GM21367 (cell line): ENCODE measurements around the gene MRPL11.

ENCODE experiments used
- ATAC-seq: cut with Tn5 transposase; IDR thresholded peaks from one replicate; pipeline ENCODE4 v1.9.1; 2021; ENCODE audit not compliant: unreplicated experiment

MRPL11 gene

GRCh38 chr11:66407651-66408050, 31.0 kb downstream of the MRPL11 start:
- ATAC-seq, result no peak

DNA sequence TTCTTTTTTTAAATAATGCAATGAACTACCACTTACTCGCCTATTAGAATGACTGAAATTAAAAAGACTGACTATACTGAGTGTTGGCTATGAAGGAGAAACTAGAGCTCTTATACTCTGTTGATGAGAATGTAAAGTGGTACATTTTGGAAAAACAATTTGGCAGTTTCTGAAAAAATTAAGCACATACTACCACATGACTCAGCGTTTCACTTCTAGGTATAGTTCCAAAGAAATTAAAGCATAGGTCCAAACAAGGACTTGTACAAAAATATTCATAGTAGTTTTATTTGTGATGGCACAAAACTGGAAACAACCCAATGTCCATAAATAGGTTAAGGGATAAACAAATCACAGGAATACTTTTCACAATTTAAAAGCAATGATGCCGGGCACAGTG, 44.7 kb downstream of the MRPL11 start:
- ATAC-seq, result no peak

- no peak for ATAC-seq
These were observed 47.3 kb downstream of the MRPL11 start for GRCh38 chr11:66391322-66391721.

GRCh38 chr11:66388780-66389386, 49.8 kb downstream of the MRPL11 start:
- no peak for ATAC-seq

DNA sequence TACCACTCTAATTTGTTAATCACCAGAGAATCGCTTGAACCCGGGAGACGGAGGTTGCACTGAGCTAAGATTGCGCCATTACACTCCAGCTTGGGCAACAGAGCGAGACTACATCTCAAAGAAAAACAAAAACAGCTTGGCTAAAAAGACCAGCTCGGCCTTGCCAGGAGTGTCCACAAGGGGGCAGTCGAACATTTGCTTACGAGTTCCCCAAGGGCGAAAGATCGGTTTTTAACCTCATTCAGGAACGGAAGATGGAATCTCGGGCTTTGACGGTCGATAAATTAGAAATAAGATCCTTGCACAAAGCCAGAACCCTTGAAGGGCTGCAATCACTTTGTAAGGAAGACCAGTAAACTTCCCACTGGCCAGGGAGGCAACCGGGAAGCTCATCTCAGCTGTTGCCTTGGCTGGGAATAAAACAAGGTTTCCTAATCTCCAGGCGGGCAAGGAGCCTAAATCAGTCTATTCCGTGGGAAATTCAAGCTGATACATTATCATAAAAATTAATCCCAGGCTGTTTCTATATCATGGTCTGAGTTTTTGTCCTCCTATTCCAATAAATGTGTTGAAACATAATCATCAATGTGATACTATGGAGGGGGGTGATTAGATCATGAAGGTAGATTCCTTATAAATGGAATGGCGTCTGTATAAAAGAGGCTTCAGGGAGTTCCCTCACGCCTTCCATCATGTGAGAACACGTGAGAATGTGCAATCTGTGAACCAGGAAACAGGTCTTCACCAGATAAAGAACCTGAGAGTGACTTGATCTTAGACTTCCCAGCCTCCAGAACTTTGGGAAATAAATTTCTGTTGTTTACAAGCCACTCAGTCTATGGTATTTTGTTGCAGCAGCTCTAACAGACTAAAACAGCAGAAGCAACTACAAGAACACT, 52.2 kb downstream of the MRPL11 start:
- ATAC-seq, result no peak
